HUDEP-2 (cell line): ENCODE data around the gene CNDP2.
A peak's percentile ranks its signal among the peaks of the same experiment; 100 is the strongest.

Source experiments
- DNase-seq, 76 experiments: peaks; one replicate each; lab custom pipeline; 2025; ENCODE audit not compliant: unreplicated experiment in 76 of 76; lab: John Stamatoyannopoulos, UW

CNDP2 gene

DNA sequence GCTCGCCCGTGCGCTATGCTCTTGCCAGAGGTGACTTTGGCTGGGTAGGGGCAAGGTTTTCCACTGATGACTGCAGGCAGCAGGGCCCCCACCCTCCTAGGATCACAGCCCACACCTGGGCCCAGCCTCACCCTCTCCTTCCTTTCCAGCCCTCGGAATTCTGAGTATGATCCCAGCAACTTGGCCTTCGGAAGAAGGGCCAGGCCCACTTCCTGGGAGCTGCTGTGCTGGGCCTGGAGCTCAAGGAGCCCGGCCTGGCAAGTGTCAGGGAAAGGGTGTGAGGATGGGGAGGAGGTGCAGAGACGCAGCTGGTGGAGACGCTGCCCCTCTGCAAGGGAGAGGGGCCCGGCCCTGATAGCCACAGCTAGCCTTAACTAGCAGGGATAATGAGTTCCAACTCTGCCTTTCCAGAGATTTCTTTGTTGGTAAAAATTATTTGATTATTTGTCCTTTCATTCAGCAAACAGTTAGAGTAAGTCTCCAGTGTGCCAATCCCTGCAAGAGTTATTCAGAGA, 36.4 kb downstream of the CNDP2 start:
- DNase-seq = no peak

GRCh38 chr18:74533666-74534065, 37.5 kb downstream of the CNDP2 start:
- no peak for DNase-seq

DNA sequence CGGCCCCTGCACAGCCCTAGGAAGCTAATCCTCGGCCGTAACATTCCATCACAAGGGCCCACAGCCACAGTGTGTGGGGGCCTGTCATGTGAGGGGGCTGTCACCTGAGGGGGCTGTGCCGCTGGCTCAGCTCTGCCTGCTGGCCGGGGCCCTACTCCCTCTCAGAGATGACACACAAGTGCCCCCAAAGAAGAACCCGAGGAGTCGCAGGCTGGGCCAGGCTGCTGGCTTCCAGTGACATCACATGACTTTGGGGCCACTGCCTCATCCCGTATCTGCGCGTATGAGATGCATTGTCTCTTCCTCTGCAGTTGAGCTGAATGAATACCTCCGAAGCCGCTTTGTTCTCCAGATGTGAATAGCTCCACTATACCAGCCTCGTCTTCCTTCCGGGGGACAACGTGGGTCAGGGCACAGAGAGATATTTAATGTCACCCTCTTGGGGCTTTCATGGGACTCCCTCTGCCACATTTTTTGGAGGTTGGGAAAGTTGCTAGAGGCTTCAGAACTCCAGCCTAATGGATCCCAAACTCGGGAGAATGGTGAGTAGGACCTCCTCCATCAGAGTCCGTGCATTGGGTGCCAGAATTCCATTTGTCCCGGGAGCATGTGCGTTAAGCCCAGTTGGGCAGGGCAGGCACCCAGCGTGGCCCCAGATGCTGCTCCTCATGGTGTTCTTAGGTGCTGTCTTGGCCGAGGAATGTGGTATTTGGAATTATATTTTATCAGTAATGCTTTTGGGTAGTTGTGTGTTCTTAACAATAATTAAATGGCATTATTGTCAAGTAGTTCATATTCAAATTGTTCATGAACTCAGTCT, 38.2 kb downstream of the CNDP2 start, which contains the start of gene CNDP1:
Gene CNDP1, plus strand, starts transcription at position 351 of the 820 bp plus-strand sequence. Its CDS starts 168 bp downstream, at position 519.
- DNase-seq = no peak

DNA sequence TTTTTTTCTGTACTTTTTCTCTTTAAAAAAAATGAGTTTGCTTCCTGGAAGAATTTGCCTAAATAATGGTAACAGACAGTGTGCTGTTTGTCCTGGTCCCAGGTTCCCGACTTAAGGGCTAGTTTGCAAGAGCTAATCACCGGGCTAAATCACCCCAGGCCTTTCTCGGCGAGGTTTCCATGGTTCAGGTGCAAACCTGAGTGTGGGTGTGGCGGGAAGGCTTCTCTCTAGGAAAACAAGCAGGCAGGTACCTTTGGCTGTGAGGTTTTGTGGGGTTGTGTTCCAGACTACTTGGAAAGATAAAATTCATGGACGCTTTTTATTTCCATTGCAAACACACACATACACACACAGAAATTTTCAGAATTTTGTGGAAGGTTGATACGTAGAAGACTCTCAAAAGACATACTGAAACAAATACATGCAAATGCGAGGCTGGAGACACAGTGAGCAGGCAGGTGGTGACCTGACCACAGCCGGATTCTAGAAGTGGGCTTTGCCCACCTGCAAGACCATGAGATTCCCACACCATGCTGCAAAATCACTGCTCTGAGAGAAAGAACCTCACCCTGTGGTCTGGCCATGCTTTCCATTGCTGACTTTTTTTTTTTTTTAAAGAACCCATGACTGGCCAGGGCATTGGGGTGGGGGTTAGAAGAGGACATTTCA, 39.0 kb downstream of the CNDP2 start:
- DNase-seq = no peak

DNA sequence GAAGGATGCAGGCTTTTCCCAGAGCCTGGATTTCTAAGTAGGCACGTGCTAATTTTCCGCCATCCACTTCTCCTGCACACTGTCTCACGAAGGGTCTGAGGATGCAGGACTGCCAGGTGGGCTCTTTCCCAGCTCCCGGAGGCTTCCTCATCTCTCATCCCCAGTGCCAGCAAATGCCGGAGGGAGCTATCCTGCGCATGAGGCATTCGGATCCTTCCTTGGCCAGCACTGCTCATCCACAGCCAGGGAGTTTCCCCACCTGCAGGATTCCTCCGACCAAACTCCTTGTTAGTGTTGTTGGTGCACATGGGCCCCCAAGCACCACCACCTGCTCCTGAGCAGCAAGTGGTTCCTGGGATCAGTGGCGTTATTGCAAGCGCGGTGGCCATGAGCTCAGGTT, 43.1 kb downstream of the CNDP2 start:
- DNase-seq = no peak

DNA sequence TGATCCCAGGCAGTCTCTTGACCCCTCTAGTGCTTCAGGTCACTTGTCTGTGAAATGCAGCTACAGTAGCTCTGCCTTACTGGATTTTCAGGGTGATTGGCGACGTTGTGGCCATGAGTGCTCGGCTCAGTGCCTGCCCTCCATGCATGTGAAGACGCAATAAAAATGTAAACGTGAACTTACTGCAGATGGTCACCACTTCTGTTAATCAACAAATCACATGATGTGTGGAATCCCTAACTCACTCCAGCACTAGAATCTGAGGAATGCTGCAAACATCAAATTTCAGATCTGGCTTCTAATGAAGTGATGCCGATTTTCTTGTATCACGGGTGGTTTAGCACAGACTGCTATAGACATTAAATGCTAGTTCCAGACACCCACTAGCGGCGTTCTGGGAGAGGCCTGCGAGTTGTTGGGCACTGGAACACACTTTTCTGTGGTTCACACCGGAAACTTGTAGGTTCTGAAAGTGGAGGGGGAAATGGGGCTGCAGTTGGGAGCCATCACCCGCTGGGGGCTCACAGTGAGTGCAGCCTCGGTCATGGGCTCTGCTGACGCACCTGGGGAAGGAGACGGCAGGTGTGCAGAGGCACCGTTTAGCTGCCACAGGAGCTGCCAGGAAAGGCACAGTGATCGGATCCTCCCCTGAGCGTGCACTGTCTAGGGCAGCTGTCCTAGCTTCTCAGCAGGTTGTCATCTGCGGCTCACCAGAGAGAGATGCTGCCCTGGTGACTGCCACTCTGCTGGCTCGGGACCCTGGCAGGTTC, 44.7 kb downstream of the CNDP2 start:
- DNase-seq = no peak

DNA sequence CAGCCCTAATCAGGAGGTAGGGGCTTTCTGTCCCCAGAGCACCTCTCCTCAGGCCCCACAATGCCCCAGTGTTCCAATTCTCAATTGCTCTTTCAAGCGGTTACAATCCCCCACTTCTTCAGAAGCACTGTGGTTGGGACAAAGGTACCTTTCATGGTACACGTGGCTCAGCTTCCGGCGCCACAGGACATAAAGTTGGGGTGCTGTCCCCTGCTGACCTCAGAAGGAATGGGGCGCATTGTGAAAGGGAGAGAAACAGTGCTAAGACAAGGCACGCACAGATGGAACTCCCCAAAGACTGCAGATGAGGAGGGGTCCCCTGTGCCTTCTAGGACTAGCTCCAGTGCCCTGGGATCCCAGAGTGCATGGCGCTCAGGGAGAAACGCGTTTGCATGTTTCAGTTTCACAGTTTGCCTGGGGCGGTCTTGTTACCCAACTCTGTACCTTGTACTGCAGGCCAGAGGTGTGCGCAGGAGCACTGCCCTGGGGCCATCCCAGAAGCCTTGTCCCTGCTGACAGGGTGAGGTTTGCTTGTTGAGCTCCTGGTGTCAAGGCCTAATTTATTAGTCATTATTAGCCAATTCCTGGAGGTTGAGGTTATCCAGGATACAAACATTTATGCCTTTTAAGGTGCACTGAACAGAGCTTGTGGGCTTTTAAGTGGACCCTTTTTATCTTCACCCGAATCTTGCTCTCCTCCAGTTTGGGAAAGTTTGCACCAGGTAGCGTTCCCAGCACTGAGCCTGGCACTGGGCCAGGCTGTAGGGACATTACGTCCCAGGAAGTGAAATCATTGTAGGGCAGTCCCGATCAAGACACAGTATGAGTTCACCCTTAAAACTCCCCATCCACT, 45.8 kb downstream of the CNDP2 start:
- DNase-seq = no peak

GRCh38 chr18:74544898-74545297, 48.7 kb downstream of the CNDP2 start:
- no peak for DNase-seq

DNA sequence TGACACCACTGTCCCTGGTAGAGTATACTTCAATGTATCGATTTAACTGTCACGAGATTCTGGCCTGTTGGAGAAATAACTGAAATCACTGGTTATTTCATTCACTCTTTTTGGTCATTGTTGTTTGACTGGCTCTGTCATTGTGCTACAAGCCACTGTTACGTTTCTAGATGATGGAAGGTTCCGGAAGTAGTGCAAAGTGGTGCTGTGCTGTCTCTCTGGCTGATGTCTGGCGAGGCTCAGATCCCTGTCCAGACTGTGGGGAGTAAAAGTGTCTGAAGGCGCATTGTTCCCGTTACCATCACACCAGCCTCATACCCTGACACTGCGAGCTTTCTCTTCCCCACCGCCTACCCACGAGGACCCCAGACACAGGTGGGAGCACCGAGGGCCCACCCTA, 49.8 kb downstream of the CNDP2 start:
- no peak for DNase-seq

GRCh38 chr18:74546751-74547530, 50.8 kb downstream of the CNDP2 start:
- DNase-seq = no peak

- no peak for DNase-seq
Observed at GRCh38 chr18:74547860-74548259, 51.7 kb downstream of the CNDP2 start.

- DNase-seq = no peak
Observed at GRCh38 chr18:74549591-74550104, 53.5 kb downstream of the CNDP2 start.

- no peak for DNase-seq
Observed at GRCh38 chr18:74550886-74551285, 54.7 kb downstream of the CNDP2 start.

GRCh38 chr18:74551452-74551851, 55.3 kb downstream of the CNDP2 start:
- no peak for DNase-seq

GRCh38 chr18:74551936-74552555, 55.9 kb downstream of the CNDP2 start:
- DNase-seq = peak in 73 of 76 experiments; percentile 3 to 85 (median 60)

- DNase-seq = no peak
Observed at GRCh38 chr18:74556126-74556525, 60.0 kb downstream of the CNDP2 start.

- DNase-seq = no peak
Observed at GRCh38 chr18:74558096-74558495, 61.9 kb downstream of the CNDP2 start.

GRCh38 chr18:74562131-74562730, 66.1 kb downstream of the CNDP2 start:
- DNase-seq = no peak
